Activated naive CD8-positive, alpha-beta T cell treated with anti-CD3 and anti-CD28 coated beads, Interleukin-2, amount 50 U/mL, for 24 hours (primary cell): ENCODE data around the gene ITPR1.

ENCODE experiments used
- ATAC-seq: fragments of 150-1000 bp; cut with Tn5 transposase; one replicate; pipeline ENCODE4 v1.10.0; 2021
- DNase-seq: peaks from one replicate; pipeline ENCODE4 v3.0.0; 2021
- H3K27ac Mint-ChIP-seq: one replicate; pipeline ENCODE4 v1.8.0; 2021; ENCODE audit warnings: mild to moderate bottlenecking, mixed read lengths
- H3K27me3 Mint-ChIP-seq: one replicate; pipeline ENCODE4 v1.8.0; 2021; ENCODE audit warnings: mixed read lengths
- H3K36me3 Mint-ChIP-seq: one replicate; pipeline ENCODE4 v1.8.0; 2021; ENCODE audit warnings: low read depth, mixed read lengths
- H3K4me1 Mint-ChIP-seq: one replicate; pipeline ENCODE4 v1.8.0; 2021; ENCODE audit warnings: mixed read lengths
- H3K4me3 Mint-ChIP-seq: one replicate; pipeline ENCODE4 v1.8.0; 2021; ENCODE audit warnings: mild to moderate bottlenecking, moderate library complexity, mixed read lengths
- H3K9me3 Mint-ChIP-seq: one replicate; pipeline ENCODE4 v1.8.0; 2021; ENCODE audit warnings: mixed read lengths

ITPR1 gene

GRCh38 chr3:4497005-4497692, 4.0 kb downstream of the ITPR1 start:
- DNase-seq, result no peak
- H3K27ac Mint-ChIP-seq, result peak overlapping the region; percentile 29
- H3K27me3 Mint-ChIP-seq, result no peaks in the 10 kb centered on the region
- peak overlapping the region; percentile 92 for H3K4me3 Mint-ChIP-seq
- H3K9me3 Mint-ChIP-seq, result no peaks in the 10 kb centered on the region
- peaks cover 47% of the 10 kb centered on the region for H3K4me1 Mint-ChIP-seq
- ATAC-seq, result no peak
- peaks cover 57% of the 10 kb centered on the region for H3K36me3 Mint-ChIP-seq

GRCh38 chr3:4497843-4498324, 4.7 kb downstream of the ITPR1 start:
- H3K27ac Mint-ChIP-seq, result no peak overlapping the region
- DNase-seq (no peak), ATAC-seq (no peak)
- no peaks in the 10 kb centered on the region for H3K9me3 Mint-ChIP-seq
- H3K27me3 Mint-ChIP-seq, result no peaks in the 10 kb centered on the region
- no peak overlapping the region for H3K4me3 Mint-ChIP-seq
- peaks cover 49% of the 10 kb centered on the region for H3K4me1 Mint-ChIP-seq
- peaks cover 57% of the 10 kb centered on the region for H3K36me3 Mint-ChIP-seq

- no peaks in the 10 kb centered on the region for H3K27me3 Mint-ChIP-seq
- H3K4me3 Mint-ChIP-seq, result no peak overlapping the region
- H3K27ac Mint-ChIP-seq, result no peak overlapping the region
- H3K9me3 Mint-ChIP-seq, result no peaks in the 10 kb centered on the region
- ATAC-seq, result no peak
- H3K36me3 Mint-ChIP-seq, result peaks cover 60% of the 10 kb centered on the region
- H3K4me1 Mint-ChIP-seq, result peaks cover 55% of the 10 kb centered on the region
- no peak for DNase-seq
Measured at GRCh38 chr3:4498446-4498845, 5.3 kb downstream of the ITPR1 start.

DNA sequence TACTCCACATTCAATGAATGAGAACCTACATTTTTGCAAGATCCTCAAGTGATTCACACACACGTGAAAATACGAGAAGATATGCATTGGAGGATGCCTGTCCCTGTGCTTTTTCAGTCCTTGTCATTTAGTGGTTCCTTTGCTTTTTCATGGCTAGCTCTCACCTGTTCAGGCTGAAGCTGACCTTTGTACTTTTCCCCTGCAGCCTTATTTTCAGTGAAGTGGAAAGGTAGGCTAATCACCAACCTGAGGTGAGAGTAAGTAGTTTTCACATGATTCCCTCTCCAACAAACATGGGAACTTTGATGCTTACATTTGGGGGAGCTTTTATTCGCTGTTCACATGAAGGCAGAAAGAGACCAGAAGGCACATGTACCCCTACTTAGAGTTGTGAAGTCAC, 8.3 kb downstream of the ITPR1 start:
- DNase-seq, result no peak
- no peaks in the 10 kb centered on the region for H3K27me3 Mint-ChIP-seq
- H3K27ac Mint-ChIP-seq, result no peak overlapping the region
- peaks cover 42% of the 10 kb centered on the region for H3K36me3 Mint-ChIP-seq
- H3K9me3 Mint-ChIP-seq, result no peaks in the 10 kb centered on the region
- no peak overlapping the region for H3K4me3 Mint-ChIP-seq
- ATAC-seq, result no peak
- peaks cover 60% of the 10 kb centered on the region for H3K4me1 Mint-ChIP-seq

GRCh38 chr3:4501927-4502326, 8.8 kb downstream of the ITPR1 start:
- Mint-ChIP-seq H3K4me3 (no peak overlapping the region), H3K27ac (no peak overlapping the region), H3K36me3 (peaks cover 37% of the 10 kb centered on the region), H3K27me3 (no peaks in the 10 kb centered on the region), H3K9me3 (no peaks in the 10 kb centered on the region), H3K4me1 (peaks cover 60% of the 10 kb centered on the region)
- no peak for DNase-seq
- ATAC-seq, result no peak

DNA sequence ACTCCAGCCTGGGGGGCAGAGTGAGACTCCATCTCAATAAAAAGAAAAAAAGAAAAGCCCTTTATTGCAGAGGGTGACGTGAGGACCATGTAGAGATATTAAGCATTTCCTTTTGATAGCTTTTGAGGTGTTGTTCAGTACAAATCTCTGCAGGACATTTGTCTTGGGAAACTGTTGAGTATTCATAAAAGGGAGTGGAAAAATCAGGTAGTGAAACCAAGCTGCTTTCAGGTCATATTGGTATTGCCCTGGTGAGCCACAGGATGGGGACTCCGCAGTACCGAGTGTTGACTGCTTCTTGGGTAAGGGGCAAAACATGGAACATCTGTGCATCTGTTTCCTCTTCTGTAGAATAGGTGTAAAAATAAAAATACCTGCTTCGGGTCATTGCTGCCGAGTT, 9.9 kb downstream of the ITPR1 start:
- ATAC-seq, result peak; percentile 62
- Mint-ChIP-seq H3K9me3 (no peaks in the 10 kb centered on the region), H3K27ac (no peak overlapping the region), H3K4me1 (peaks cover 65% of the 10 kb centered on the region), H3K27me3 (no peaks in the 10 kb centered on the region), H3K4me3 (no peak overlapping the region), H3K36me3 (peaks cover 28% of the 10 kb centered on the region)
- no peak for DNase-seq

DNA sequence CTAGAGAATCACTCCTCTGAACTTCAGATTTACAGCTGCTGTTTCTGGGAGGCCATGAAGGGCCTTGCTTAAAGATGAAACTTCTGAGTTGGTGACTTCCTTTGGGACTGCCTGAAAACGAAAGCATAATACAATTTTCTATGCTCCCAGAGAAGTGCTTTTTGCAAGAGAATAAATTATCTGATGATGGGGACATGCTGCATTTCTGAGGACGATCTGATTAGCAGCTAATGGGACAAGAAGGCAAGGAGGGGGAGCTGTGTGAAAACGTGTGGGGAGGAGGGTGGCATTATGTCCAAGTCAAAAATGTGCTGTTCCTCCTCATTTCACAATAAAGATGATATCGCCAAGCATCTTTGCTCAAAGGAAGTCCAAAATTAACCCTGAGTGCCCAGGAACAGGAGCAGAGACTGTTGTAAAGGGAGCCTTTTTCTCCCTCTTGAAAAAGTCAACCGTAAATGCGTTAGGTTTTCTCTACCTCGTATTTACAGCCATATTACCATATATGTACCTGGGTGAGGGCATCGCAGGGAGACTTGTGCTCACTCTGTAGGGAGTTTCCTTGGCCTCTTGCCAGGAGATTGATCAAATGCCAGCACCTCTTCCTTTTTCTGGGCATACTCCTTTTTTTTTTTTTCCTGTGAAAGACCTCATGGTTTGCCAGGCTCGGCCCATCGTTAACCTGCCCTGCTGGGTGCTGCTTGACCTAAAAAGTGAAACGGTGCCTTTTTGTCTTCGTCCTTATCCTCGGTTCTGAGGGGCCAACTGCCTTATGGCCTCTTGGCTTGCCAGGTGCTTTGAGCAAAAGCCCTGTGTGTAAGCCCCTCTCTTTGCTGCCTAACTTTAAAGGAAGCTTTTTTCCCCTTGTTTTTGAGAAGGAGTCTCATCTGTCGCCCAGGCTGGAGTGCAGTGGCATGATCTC, 11.5 kb downstream of the ITPR1 start:
- H3K36me3 Mint-ChIP-seq, result peaks cover 31% of the 10 kb centered on the region
- peak; percentile 29 for DNase-seq

GRCh38 chr3:4505688-4506558, 12.8 kb downstream of the ITPR1 start:
- Mint-ChIP-seq H3K27me3 (no peaks in the 10 kb centered on the region), H3K4me3 (no peak overlapping the region), H3K36me3 (peaks cover 25% of the 10 kb centered on the region), H3K4me1 (peaks cover 75% of the 10 kb centered on the region), H3K9me3 (no peaks in the 10 kb centered on the region), H3K27ac (peak overlapping the region; percentile 38)
- DNase-seq, result no peak
- ATAC-seq, result no peak

More for the DNA sequence above, 11.5 kb downstream of the ITPR1 start:
- ATAC-seq, result peak; percentile 44
- H3K4me3 Mint-ChIP-seq, result peak overlapping the region; percentile 84
- H3K27ac Mint-ChIP-seq, result peak overlapping the region; percentile 89
- H3K9me3 Mint-ChIP-seq, result no peaks in the 10 kb centered on the region
- no peaks in the 10 kb centered on the region for H3K27me3 Mint-ChIP-seq
- peaks cover 74% of the 10 kb centered on the region for H3K4me1 Mint-ChIP-seq

DNA sequence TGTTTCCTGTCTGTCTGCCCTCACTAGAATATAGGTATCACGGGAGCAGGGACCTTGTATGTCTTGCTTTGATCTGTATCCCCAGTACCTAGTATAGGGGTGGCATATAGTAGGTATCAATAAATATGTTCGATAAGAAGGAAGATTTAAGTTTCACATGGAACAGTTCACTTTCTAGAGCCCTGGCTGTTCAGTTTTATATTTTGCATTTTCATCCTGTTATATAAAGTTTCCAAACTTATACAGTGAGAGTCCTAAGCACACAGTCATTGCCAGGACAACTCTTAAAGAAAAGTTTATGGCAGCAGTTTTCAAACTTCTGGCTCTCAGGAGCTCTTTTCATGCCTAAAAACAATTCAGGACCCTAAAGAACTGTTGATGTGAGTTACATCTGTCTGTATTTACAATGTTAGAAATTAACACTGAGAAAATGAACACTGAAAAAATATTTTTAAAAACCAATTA, 13.4 kb downstream of the ITPR1 start:
- Mint-ChIP-seq H3K4me3 (no peak overlapping the region), H3K4me1 (peaks cover 74% of the 10 kb centered on the region), H3K27me3 (no peaks in the 10 kb centered on the region), H3K9me3 (no peaks in the 10 kb centered on the region), H3K27ac (no peak overlapping the region), H3K36me3 (peaks cover 19% of the 10 kb centered on the region)
- ATAC-seq, result no peak
- no peak for DNase-seq

- Mint-ChIP-seq H3K27ac (peak overlapping the region; percentile 57), H3K36me3 (peaks cover 19% of the 10 kb centered on the region), H3K9me3 (no peaks in the 10 kb centered on the region), H3K4me1 (peaks cover 75% of the 10 kb centered on the region), H3K27me3 (no peaks in the 10 kb centered on the region), H3K4me3 (peak overlapping the region; percentile 10)
- ATAC-seq (no peak), DNase-seq (no peak)
Measured at GRCh38 chr3:4507024-4507596, 14.0 kb downstream of the ITPR1 start.

- DNase-seq (no peak), ATAC-seq (peak; percentile 13)
- Mint-ChIP-seq H3K27ac (peak overlapping the region; percentile 57), H3K9me3 (no peaks in the 10 kb centered on the region), H3K27me3 (no peaks in the 10 kb centered on the region), H3K4me1 (peaks cover 72% of the 10 kb centered on the region), H3K4me3 (no peak overlapping the region), H3K36me3 (peaks cover 16% of the 10 kb centered on the region)
Measured at GRCh38 chr3:4508048-4508981, 15.2 kb downstream of the ITPR1 start.

DNA sequence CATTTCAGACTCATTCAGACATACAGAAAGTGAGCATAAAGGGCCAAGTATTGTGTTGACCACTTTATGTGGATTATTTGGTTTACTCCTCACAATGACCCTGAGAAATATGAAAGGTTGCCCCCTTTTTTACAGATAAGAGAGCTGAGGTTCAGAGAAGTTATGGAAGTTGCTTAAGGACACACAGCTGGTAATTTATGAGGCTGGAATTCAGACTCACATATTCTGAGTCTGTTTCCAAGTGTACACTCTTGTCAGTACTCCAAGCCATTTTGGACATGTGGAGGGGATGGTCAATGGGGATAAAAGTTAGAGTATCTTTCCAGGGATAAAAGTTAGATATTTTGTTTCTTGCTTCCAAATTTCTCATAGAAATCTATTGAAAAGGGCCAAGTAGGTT, 15.9 kb downstream of the ITPR1 start:
- H3K4me1 Mint-ChIP-seq, result peaks cover 65% of the 10 kb centered on the region
- no peaks in the 10 kb centered on the region for H3K9me3 Mint-ChIP-seq
- H3K36me3 Mint-ChIP-seq, result peaks cover 16% of the 10 kb centered on the region
- DNase-seq (no peak), ATAC-seq (no peak)
- H3K4me3 Mint-ChIP-seq, result no peak overlapping the region
- H3K27ac Mint-ChIP-seq, result peak overlapping the region; percentile 25
- no peaks in the 10 kb centered on the region for H3K27me3 Mint-ChIP-seq
